A673 (cell line): ENCODE measurements around the gene VAV1. TPM values are rescaled to one million over a fixed set of nuclear protein-coding genes. Genes with fewer than 3 reads are reported as not detected.
A peak's percentile ranks its signal among the peaks of the same experiment; 100 is the strongest.

Source experiments
- BruUV-seq: library from RNA; stranded (reverse); fragments of 400-500 nt; replicated peaks from 2 replicates; lab custom pipeline; 2021; lab: Mats Ljungman, UMichigan
- CTCF ChIA-PET: fragments of 300-600 bp; sonication (Branson Sonifier 250); formaldehyde crosslinking; loops from one replicate; lab custom pipeline; 2022; ENCODE audit warnings: antibody characterized with exemption; lab: Charles Lee
- POLR2A ChIA-PET: fragments of 300-600 bp; sonication (Branson Sonifier 250); formaldehyde crosslinking; loops from one replicate; lab custom pipeline; 2022; ENCODE audit warnings: antibody characterized with exemption; ENCODE audit not compliant: low non-redundant PET; lab: Charles Lee
- DNase-seq: peaks from one replicate; pipeline ENCODE4 v3.0.0-alpha.2; 2015; ENCODE audit warnings: low spot score
- H3K27ac ChIP-seq: fragments of 200-600 bp; sonication (generic); 2 replicates; pipeline ENCODE4 v1.5.1; 2016; ENCODE audit warnings: mixed run types, low read depth, mild to moderate bottlenecking, mixed read lengths, antibody characterized with exemption, low read length; ENCODE audit not compliant: poor library complexity, severe bottlenecking
- H3K27me3 ChIP-seq: fragments of 200-600 bp; sonication (generic); replicated peaks from 2 replicates; pipeline ENCODE4 v1.6.1; 2017; ENCODE audit warnings: mixed run types, low read depth, mild to moderate bottlenecking, mixed read lengths, antibody characterized with exemption, low read length; ENCODE audit not compliant: insufficient read depth, poor library complexity
- H3K36me3 ChIP-seq: fragments of 200-600 bp; sonication (generic); 2 replicates; pipeline ENCODE4 v1.6.1; 2016; ENCODE audit warnings: mixed run types, mild to moderate bottlenecking, mixed read lengths, antibody characterized with exemption, low read length; ENCODE audit not compliant: insufficient read depth, poor library complexity, severe bottlenecking
- H3K4me1 ChIP-seq: fragments of 200-600 bp; sonication (generic); 2 replicates; pipeline ENCODE4 v1.6.1; 2017; ENCODE audit warnings: mixed run types, mild to moderate bottlenecking, mixed read lengths, antibody characterized with exemption, low read length; ENCODE audit not compliant: insufficient read depth, poor library complexity, severe bottlenecking
- H3K4me3 ChIP-seq: fragments of 200-600 bp; sonication (generic); 2 replicates; pipeline ENCODE4 v1.5.1; 2016; ENCODE audit warnings: low read depth, mixed run types, mild to moderate bottlenecking, mixed read lengths, low read length; ENCODE audit not compliant: poor library complexity, severe bottlenecking
- H3K9me3 ChIP-seq: fragments of 200-600 bp; sonication (generic); 2 replicates; pipeline ENCODE4 v1.6.1; 2016; ENCODE audit warnings: mixed run types, low read depth, mild to moderate bottlenecking, mixed read lengths, antibody characterized with exemption, low read length; ENCODE audit not compliant: poor library complexity, severe bottlenecking
- CTCF ChIP-seq: fragments of 300-800, 200-600 bp; sonication (generic); conservative IDR thresholded peaks from 2 replicates; pipeline ENCODE4 v1.5.1; 2017; ENCODE audit warnings: low read depth, mild to moderate bottlenecking, antibody characterized with exemption, low read length, moderate library complexity, mixed read lengths
- EZH2 ChIP-seq: fragments of 200-600 bp; sonication (generic); IDR thresholded peaks from 2 replicates; pipeline ENCODE4 v1.6.1; 2017; ENCODE audit warnings: borderline replicate concordance, low read depth, mild to moderate bottlenecking, mixed read lengths, antibody characterized with exemption, low read length; ENCODE audit not compliant: poor library complexity, severe bottlenecking
- intact Hi-C: fragments of 100-400 bp; cut with micrococcal nuclease; formaldehyde crosslinking; loops from one replicate; pipeline ENCODE4 v1.10.0; 2022; ENCODE audit not compliant: unreplicated experiment
- total RNA-seq: library from RNA; stranded (reverse); gene quantifications from 2 replicates; pipeline ENCODE4 v1.2.3, GENCODE V29; 2021

VAV1 gene
- total RNA-seq, 1 experiment from 2014 or later: 51.6 TPM

- DNase-seq: no peak
- Histone ChIP-seq H3K27me3 (no peaks in the 10 kb centered on the region), H3K27ac (no peak overlapping the region), H3K9me3 (no peaks in the 10 kb centered on the region), H3K36me3 (no peaks in the 10 kb centered on the region), H3K4me1 (peaks cover 11% of the 10 kb centered on the region), H3K4me3 (no peak overlapping the region)
- TF ChIP-seq EZH2 (no peak), CTCF (no peak)
- ChIA-PET POLR2A (no interaction called here), CTCF (no interaction called here)
- no TSS peak for BruUV-seq
- intact Hi-C loops: no loop called here
Observed at GRCh38 chr19:6765738-6766356, 6.7 kb upstream of the VAV1 start.

- Histone ChIP-seq H3K36me3 (no peaks in the 10 kb centered on the region), H3K4me1 (peaks cover 11% of the 10 kb centered on the region), H3K27ac (no peak overlapping the region), H3K4me3 (peak overlapping the region; percentile 52), H3K27me3 (no peaks in the 10 kb centered on the region), H3K9me3 (no peaks in the 10 kb centered on the region)
- no peak for DNase-seq
- CTCF ChIA-PET: no interaction called here
- POLR2A ChIA-PET: no interaction called here
- intact Hi-C loops: loop anchor here (1.0 kb wide), 1 partner anchor 13 kb away; no protein-coding TSS in a partner anchor
- TF ChIP-seq CTCF (no peak), EZH2 (no peak)
- BruUV-seq: no TSS peak
Observed at GRCh38 chr19:6766357-6767080, 6.0 kb upstream of the VAV1 start.

GRCh38 chr19:6767081-6767356 lies 5.5 kb upstream of the VAV1 start:
- POLR2A ChIA-PET: no interaction called here
- Histone ChIP-seq H3K27ac (no peak overlapping the region), H3K4me3 (peak overlapping the region; percentile 52), H3K9me3 (no peaks in the 10 kb centered on the region), H3K4me1 (peaks cover 11% of the 10 kb centered on the region), H3K27me3 (no peaks in the 10 kb centered on the region), H3K36me3 (no peaks in the 10 kb centered on the region)
- intact Hi-C loops: loop anchor here (1.0 kb wide), 1 partner anchor 14 kb away; no protein-coding TSS in a partner anchor
- BruUV-seq: no TSS peak
- DNase-seq: no peak
- TF ChIP-seq CTCF (no peak), EZH2 (no peak)
- CTCF ChIA-PET: no interaction called here
